ENCODE data around the gene CERS6. TPM values are rescaled to one million over a fixed set of nuclear protein-coding genes. Genes with fewer than 3 reads are reported as not detected.
"Not testable (repeated sequence)": the region's sequence is repeated elsewhere in the genome, so short reads cannot be mapped to it uniquely, and the experiment has no call there.

The CERS6 gene
- total and polyA plus RNA-seq, 11 donors, result 22.1 to 78.0 (median 62.2) TPM

GRCh38 chr2:168490946-168491605 lies 35.0 kb downstream of the CERS6 start:
- TF ChIP-seq, protein P1, sequence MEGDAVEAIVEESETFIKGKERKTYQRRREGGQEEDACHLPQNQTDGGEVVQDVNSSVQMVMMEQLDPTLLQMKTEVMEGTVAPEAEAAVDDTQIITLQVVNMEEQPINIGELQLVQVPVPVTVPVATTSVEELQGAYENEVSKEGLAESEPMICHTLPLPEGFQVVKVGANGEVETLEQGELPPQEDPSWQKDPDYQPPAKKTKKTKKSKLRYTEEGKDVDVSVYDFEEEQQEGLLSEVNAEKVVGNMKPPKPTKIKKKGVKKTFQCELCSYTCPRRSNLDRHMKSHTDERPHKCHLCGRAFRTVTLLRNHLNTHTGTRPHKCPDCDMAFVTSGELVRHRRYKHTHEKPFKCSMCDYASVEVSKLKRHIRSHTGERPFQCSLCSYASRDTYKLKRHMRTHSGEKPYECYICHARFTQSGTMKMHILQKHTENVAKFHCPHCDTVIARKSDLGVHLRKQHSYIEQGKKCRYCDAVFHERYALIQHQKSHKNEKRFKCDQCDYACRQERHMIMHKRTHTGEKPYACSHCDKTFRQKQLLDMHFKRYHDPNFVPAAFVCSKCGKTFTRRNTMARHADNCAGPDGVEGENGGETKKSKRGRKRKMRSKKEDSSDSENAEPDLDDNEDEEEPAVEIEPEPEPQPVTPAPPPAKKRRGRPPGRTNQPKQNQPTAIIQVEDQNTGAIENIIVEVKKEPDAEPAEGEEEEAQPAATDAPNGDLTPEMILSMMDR (IDR thresholded peaks at IDR 0.05), result no peak
- TF ChIP-seq POLR2A (IDR thresholded peaks at IDR 0.05), result no peak
- ATAC-seq (peak in 2 of 4 donors; percentile 60 to 71), DNase-seq (no peak)
- peak overlapping the region in 10 of 12 donors; percentile 5 to 81 (median 26) for H3K27ac ChIP-seq
- WGBS, 4 donors, result 34 to 39% (median 37%) methylated on average over 3 of the region's 3 CpGs
- intact Hi-C loops (cut with DNase I), result no loop called here
- peaks cover 0 to 28% (median 15%) of the 10 kb centered on the region in 12 donors for H3K4me1 ChIP-seq
- no peaks in the 10 kb centered on the region for H3K9me3 ChIP-seq
- no peaks in the 10 kb centered on the region for H3K36me3 ChIP-seq
- H3K27me3 ChIP-seq, result no peaks in the 10 kb centered on the region
- H3K4me3 ChIP-seq, result peak overlapping the region in 2 of 12 donors; percentile 10 to 36

DNA sequence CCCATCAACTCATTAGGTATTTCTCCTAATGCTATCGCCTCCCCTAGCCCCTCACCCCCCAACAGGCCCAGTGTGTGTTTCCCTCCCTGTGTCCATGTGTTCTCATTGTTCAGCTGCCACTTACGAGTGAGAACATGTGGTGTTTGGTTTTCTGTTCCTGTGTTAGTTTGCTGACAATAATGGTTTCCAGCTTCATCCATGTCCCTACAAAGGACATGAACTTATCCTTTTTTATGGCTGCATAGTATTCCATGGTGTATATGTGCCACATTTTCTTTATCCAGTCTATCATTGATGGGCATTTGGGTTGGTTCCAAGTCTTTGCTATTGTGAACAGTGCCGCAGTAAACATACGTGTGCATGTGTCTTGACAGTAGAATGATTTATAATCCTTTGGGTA lies 35.7 kb downstream of the CERS6 start:
- ATAC-seq; H3K9me3 ChIP-seq; H3K36me3 ChIP-seq; H3K27me3 ChIP-seq; intact Hi-C loops (cut with DNase I); DNase-seq; H3K4me3 ChIP-seq: not testable (repeated sequence)
- Histone ChIP-seq H3K4me1 (peaks cover 0 to 28% (median 15%) of the 10 kb centered on the region in 12 donors), H3K27ac (peak overlapping the region in 1 of 12 donors; percentile 81)
- WGBS, 4 donors, result 90 to 99% (median 93%) methylated on average over 4 of the region's 4 CpGs

- DNase-seq; H3K27me3 ChIP-seq; H3K27ac ChIP-seq; H3K4me3 ChIP-seq; intact Hi-C loops (cut with DNase I); H3K9me3 ChIP-seq; H3K36me3 ChIP-seq; ATAC-seq: not testable (repeated sequence)
- WGBS, 4 donors, result 86 to 100% (median 90%) methylated on average over 2 of the region's 2 CpGs
- H3K4me1 ChIP-seq, result peaks cover 0 to 29% (median 15%) of the 10 kb centered on the region in 12 donors
Measured at GRCh38 chr2:168493219-168493618, 37.1 kb downstream of the CERS6 start.

DNA sequence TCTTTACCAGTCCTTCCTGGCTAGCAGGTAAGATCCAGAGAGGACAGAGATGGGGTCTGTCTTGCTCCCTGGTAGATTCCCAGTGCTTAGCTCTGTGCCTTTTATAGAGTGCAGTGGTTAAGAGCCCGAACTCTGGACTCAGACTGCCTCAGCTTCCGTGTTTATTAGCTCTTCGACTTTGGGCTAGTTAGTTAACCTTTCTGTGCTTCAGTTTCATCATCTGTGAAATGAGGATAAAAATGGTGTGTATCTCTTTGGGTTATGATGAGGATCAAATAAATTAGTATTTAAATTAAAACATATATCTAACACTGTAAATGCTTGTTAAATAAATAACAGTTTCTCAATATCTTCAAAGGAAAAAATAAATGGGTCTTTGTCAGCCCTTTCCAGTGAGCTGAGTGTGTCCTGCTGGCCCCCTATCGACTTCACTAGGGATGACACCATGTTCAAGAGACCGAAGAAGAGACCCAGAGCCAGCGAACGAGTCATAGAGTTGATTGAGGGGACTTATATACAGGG lies 38.2 kb downstream of the CERS6 start:
- Histone ChIP-seq H3K9me3 (no peaks in the 10 kb centered on the region), H3K27me3 (no peaks in the 10 kb centered on the region), H3K27ac (no peak overlapping the region), H3K4me3 (no peak overlapping the region), H3K36me3 (no peaks in the 10 kb centered on the region), H3K4me1 (peaks cover 0 to 35% (median 15%) of the 10 kb centered on the region in 12 donors)
- no peak for ATAC-seq
- no peak for TF ChIP-seq POLR2A (IDR thresholded peaks at IDR 0.05)
- TF ChIP-seq, protein P1 (IDR thresholded peaks at IDR 0.05), result peak in 4 of 12 donors; percentile 4 to 18 (median 12)
- DNase-seq, result no peak
- WGBS, 4 donors, result 80 to 88% (median 85%) methylated on average over 7 of the region's 7 CpGs
- intact Hi-C loops (cut with DNase I), result no loop called here

DNA sequence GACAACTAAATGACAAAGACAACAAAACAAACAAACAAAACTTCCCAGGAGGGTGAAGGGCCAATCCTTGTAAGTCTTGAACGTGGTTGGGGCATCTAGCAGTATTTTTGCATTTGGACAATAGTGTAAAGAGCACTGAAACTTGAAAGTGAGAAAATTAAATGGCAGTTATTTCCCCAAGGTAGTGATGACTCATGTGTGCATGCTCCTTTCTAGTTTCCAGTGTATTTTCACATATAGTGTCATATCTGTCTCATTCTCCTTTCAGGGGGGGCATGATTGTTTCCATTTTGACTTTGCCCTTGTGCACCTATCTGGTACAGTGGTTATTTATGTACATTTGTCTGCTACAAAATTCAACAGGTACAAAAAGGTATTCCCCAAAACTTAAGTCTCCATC lies 39.5 kb downstream of the CERS6 start:
- H3K27ac ChIP-seq, result no peak overlapping the region
- H3K9me3 ChIP-seq, result no peaks in the 10 kb centered on the region
- intact Hi-C loops (cut with DNase I), result no loop called here
- no peak for TF ChIP-seq POLR2A (IDR thresholded peaks at IDR 0.05)
- TF ChIP-seq, protein P1 (IDR thresholded peaks at IDR 0.05), result no peak
- peaks cover 0 to 27% (median 6%) of the 10 kb centered on the region in 12 donors for H3K4me1 ChIP-seq
- no peaks in the 10 kb centered on the region for H3K27me3 ChIP-seq
- WGBS, 4 donors, result 79 to 87% (median 83%) methylated on average over 1 of the region's 1 CpG
- ATAC-seq (no peak), DNase-seq (no peak)
- no peaks in the 10 kb centered on the region for H3K36me3 ChIP-seq
- H3K4me3 ChIP-seq, result no peak overlapping the region
